Stimulated activated CD8-positive, alpha-beta memory T cell treated with anti-CD3 and anti-CD28 coated beads, Interleukin-4, amount 100 ng/mL, for 1 hour (primary cell): Measurements from ENCODE around the gene RAI2.
"Not testable (repeated sequence)": the region's sequence is repeated elsewhere in the genome, so short reads cannot be mapped to it uniquely, and the experiment has no call there.

Experiments
- DNase-seq, 2 donors: peaks; one replicate each; pipeline ENCODE4 v3.0.0-alpha.2; 2020; ENCODE audit warnings: low read depth in 2 of 2, low spot score in 1 of 2

Gene RAI2

DNA sequence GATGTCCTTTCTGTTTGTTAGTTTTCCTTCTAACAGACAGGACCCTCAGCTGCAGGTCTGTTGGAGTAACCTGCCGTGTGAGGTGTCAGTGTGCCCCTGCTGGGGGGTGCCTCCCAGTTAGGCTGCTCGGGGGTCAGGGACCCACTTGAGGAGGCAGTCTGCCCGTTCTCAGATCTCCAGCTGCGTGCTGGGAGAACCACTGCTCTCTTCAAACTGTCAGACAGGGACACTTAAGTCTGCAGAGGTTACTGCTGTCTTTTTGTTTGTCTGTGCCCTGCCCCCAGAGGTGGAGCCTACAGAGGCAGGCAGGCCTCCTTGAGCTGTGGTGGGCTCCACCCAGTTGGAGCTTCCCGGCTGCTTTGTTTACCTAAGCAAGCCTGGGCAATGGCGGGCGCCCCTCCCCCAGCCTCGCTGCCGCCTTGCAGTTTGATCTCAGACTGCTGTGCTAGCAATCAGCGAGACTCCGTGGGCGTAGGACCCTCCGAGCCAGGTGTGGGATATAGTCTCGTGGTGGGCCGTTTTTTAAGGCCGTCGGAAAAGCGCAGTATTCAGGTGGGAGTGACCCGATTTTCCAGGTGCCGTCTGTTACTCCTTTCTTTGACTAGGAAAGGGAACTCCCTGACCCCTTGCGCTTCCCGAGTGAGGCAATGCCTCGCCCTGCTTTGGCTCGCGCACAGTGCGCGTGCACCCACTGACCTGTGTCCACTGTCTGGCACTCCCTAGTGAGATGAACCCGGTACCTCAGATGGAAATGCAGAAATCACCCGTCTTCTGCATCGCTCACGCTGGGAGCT lies 74.3 kb downstream of the RAI2 start:
- DNase-seq = not testable (repeated sequence)

DNA sequence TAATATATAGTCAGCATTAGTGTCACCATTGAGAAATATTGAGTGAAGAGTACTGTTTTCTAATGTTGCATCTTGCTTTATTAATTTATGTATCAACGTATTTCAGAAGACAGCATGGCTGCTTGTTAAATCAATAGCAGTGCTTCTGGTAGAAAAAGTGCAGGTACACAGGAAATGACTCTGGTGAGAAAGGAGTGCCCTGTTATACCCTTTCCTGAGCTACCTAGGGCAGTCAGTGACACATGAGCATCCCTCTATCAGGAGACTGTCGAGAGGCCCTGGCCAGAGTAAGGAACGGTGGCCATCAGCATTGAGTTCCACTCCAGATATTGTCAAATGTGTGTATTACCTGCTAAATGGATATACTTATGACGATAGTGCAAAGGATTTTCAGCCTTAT lies 81.7 kb downstream of the RAI2 start:
- DNase-seq = no peak

DNA sequence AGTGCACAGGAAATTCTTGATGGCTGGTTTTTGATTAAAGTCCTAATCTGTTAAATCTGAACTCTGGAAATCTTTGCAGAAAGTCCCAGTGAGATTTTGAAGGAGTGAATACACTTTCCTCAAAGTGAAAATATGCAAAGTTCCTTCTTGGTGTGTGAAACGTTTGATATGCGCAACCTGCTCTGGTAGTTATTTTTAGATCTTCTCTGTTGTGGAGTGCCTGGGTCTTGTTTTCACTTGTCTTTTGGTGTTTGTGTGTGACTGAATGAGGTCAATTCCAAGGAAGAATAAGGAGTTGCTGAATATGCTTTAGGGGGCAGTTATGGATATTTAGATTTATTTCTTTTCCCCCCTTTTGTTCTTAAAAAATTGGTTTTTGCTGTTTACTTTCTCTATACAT lies 82.1 kb downstream of the RAI2 start:
- DNase-seq = no peak

DNA sequence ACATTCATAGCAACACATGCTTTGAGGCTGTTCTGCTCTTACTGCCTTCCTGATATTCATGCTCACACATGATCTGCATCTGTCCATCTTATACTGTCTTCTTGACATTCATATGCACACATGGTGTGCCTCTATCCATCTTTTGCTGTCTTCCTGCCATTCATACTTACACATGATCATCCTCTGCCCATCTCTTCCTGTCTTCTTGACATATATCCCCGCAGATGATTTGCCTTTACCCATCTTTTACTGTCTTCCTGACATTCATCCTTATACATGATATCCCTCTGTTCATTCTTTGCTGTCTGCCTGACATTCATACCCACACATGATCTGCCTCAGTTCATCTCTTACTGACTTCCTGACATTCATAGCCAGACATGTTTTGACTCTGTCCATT lies 87.0 kb downstream of the RAI2 start:
- DNase-seq = no peak

DNA sequence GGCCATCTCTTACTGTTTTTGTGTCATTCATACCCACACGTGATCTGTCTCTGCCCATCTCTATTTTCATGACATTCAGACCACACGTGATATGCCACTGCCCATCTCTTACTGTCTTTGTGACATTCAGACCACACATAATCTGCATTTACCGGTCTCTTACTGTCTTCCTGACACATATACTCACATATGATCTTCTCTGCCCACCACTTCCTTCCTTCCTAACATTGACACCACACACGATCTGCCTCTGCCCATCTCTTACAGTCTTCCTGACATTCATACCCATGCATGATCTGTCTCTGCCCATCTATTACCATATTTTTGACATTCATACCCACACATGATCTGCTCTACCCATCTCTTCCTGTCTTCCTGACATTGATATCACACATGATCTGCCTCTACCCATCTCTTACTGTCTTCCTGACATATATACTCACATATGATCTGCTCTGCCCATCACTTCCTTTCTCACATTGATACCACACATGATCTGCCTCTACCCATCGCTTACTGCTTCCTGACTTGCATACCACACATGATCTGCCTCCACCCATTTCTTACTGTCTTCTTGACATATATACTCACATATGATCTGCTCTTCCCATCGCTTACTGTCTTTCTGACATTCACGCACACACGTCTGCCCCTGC lies 87.7 kb downstream of the RAI2 start:
- no peak for DNase-seq

DNA sequence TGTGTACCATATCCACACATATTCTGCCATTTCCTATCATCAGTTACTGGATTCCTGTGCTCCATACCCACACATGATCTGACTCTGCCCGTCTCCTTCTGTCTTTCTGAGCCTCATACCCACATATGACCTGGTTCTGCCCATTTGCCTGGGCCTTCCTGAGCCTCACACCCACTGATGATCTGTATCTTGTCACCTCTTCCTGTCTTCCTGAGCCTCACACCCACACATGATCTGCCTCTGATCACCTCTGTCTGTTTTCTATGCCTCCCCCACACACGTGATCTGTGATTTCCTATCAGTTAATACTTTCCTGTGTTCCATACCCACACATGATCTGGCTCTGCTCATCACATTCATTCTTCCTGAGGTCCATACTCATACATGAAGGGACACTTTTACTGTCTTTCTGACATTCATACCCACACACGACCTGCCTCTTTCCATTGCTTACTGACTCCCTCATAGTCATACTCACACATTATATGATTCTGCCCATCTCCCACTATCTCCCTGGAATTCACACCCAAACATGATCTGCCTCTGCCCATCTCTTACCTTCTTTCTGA lies 91.3 kb downstream of the RAI2 start:
- DNase-seq = no peak

DNA sequence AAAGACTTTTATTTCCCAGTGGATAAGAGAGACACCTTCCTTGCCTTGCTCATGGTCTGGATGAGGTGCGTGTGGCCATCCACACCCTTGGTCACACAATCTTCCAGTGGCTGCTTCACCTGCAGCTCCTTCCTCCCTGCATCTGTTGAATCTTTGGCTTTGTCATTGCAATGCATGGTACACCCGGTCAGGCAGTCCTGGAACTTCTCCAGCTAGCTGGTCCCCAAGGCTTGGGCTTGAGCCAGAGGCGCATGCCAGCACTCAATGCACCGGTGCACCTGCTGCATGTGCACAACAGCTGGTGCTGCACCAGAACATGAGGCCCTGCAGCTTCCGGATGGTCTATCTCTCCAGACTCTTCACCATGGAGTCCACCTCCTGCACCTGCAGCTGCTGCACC lies 92.1 kb downstream of the RAI2 start:
- no peak for DNase-seq

DNA sequence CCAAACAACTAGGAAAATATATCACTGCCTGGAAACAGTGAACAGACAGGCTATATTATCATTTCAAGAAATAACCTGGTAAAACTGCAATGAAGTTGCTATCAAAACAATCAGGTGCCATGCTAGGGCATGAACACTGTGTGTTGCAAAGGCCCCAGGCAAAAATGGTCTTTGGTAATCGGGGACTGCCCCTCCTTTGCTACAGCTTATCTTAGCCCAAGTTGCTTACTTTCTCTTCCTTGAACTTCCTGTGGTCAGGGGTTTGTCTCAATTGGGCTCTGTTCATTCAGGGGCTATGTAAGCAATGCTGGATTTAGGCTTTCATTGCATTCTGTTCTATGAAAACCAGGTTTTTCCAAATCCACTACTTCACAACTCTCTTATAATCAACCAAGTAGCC lies 93.4 kb downstream of the RAI2 start:
- DNase-seq = no peak

DNA sequence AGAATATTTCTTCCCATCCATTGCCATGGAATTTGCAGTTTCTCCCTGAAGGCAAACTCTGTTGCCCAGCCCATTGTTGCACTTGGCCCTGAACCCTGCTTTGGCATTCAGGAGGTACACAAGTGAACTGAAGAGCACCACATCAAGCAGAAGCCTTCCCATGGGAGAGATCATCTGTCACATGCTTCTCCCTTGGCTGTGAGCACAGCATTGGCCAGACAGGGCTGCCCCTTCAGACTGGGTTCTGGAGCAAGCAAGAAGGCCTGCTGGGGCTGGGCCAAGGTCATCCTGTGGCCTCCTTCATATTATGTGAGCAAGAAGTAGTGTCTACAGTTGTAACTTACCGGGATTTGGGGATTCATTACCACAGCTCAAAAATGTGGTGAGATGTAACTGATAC lies 101.1 kb downstream of the RAI2 start:
- no peak for DNase-seq

DNA sequence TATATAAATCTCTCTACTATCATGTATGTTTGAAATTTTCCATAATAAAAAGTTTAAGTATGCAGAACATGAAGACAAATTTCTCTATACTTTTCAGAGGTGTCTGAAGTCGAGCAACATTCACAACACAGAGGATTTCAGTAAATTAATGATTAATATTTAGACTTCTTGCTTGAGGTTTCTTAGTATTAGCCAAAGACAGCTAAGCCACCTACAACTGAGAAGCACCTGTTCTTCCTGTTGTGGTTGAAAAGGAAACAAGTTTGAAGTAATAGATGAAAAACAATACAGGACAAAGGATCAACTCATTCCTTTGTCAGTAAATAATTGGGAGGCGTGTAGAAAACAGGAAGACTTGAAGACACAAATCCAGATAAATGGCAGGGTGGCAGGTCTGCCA lies 102.7 kb downstream of the RAI2 start:
- no peak for DNase-seq

DNA sequence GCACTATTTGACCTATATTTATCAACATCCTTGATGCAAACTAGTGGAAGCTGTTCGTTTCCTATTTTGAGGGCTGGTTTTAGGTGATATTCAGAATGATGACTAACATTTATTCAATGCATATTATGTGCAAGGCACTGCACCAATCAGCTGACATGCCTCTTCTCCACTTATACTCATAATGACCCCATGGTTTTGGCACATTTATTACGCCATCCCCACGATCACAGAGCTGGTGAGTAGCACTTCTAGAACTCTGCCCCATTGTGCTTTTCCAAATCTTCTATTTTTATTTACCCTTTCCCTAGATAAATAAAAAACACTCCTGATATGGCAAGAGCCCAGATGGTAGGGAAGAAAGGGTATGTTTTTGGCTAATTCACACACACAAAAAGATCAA lies 110.7 kb downstream of the RAI2 start:
- no peak for DNase-seq
